ENCODE results near the gene RPL29.
A peak's percentile ranks its signal among the peaks of the same experiment; 100 is the strongest.

Gene RPL29

GRCh38 chr3:52025453-52025852 lies 29.8 kb upstream of the RPL29 start:
- no peak for DNase-seq (ENCODE audit: low read depth)

- no peak for DNase-seq (ENCODE audit: low read depth)
These were observed 29.2 kb upstream of the RPL29 start for GRCh38 chr3:52024765-52025452.

- DNase-seq (ENCODE audit: low read depth): no peak
These were observed 28.4 kb upstream of the RPL29 start for GRCh38 chr3:52023860-52024764.

- no peak for DNase-seq (ENCODE audit: low read depth)
These were observed 27.5 kb upstream of the RPL29 start for GRCh38 chr3:52023101-52023770.

- no peak for DNase-seq (ENCODE audit: low read depth)
These were observed 26.8 kb upstream of the RPL29 start for GRCh38 chr3:52022323-52023100.

GRCh38 chr3:52021489-52022268 lies 26.0 kb upstream of the RPL29 start:
- no peak for DNase-seq (ENCODE audit: low read depth)

- no peak for DNase-seq (ENCODE audit: low read depth)
These were observed 25.1 kb upstream of the RPL29 start for GRCh38 chr3:52020796-52021195.

- no peak for DNase-seq (ENCODE audit: low read depth)
These were observed 23.8 kb upstream of the RPL29 start for GRCh38 chr3:52019352-52020080.

- no peak for DNase-seq (ENCODE audit: low read depth)
These were observed 22.8 kb upstream of the RPL29 start for GRCh38 chr3:52018319-52019000.

GRCh38 chr3:52017586-52017985 lies 21.9 kb upstream of the RPL29 start:
- DNase-seq (ENCODE audit: low read depth): no peak

GRCh38 chr3:52015438-52016228 lies 19.9 kb upstream of the RPL29 start:
- no peak for DNase-seq (ENCODE audit: low read depth)

- peak; percentile 27 for DNase-seq (ENCODE audit: low read depth)
These were observed 18.9 kb upstream of the RPL29 start for GRCh38 chr3:52014613-52015012.

GRCh38 chr3:52013802-52014598 lies 18.3 kb upstream of the RPL29 start:
- DNase-seq (ENCODE audit: low read depth): no peak

GRCh38 chr3:52012699-52013098 lies 17.0 kb upstream of the RPL29 start:
- no peak for DNase-seq (ENCODE audit: low read depth)

GRCh38 chr3:52010431-52010830 lies 14.7 kb upstream of the RPL29 start:
- DNase-seq (ENCODE audit: low read depth): no peak

- no peak for DNase-seq (ENCODE audit: low read depth)
These were observed 11.6 kb upstream of the RPL29 start for GRCh38 chr3:52007291-52007690.

GRCh38 chr3:52006820-52007133 lies 11.1 kb upstream of the RPL29 start:
- DNase-seq (ENCODE audit: low read depth): no peak

- no peak for DNase-seq (ENCODE audit: low read depth)
These were observed 10.5 kb upstream of the RPL29 start for GRCh38 chr3:52006017-52006819.

Measured in amniotic epithelial cell (primary cell).